T-helper 9 cell (primary cell): ENCODE measurements around the gene CHST9.

Experiments
- DNase-seq: peaks from one replicate; pipeline ENCODE4 v3.0.0-alpha.2; 2020

The CHST9 gene

DNA sequence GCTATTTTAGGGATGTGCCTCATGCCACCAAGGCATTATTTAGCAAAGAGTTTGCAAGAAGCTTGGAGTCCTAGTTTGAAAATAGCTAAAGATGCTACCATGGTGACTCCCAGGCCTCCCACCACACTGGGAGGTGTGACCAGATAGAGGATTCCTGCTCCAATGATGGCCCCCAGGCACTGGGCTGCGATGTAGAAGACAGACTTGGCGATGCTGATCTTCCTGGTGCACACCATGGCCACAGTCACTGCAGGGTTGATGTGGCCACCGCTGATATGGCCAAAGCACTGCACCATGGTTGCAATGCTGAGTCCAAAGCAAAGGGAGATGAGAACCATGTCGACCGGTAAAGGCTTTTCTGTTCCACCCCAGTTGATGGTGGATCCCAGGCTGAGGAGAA lies 323.0 kb downstream of the CHST9 start:
- DNase-seq: no peak
